Breast epithelium (tissue), 4 donors: ENCODE results near the gene CTU1. TPM values are rescaled to one million over a fixed set of nuclear protein-coding genes. Genes with fewer than 3 reads are reported as not detected.

ENCODE experiments used
- DNase-seq, 2 donors: peaks; one replicate each; pipeline ENCODE4 v3.0.0-alpha.2; 2019; ENCODE audit warnings: low spot score in 2 of 2
- H3K27ac ChIP-seq, 2 donors: fragments of 200-600 bp; sonication (generic) in 1 of 2; one replicate each; pipeline ENCODE4 v1.5.1; 2016 to 2019; ENCODE audit warnings: mild to moderate bottlenecking in 1 of 2
- H3K27me3 ChIP-seq, 2 donors: fragments of 200-600 bp; sonication (generic) in 1 of 2; one replicate each; pipeline versions ENCODE4 v1.5.1 to v1.6.0; 2017 to 2019; ENCODE audit warnings: control low read depth in 1 of 2, mild to moderate bottlenecking in 1 of 2
- H3K36me3 ChIP-seq: fragments of 200-600 bp; one replicate; pipeline ENCODE4 v1.5.1; 2019
- H3K4me1 ChIP-seq, 2 donors: fragments of 200-600 bp; sonication (generic); one replicate each; pipeline ENCODE4 v1.5.1; 2016 to 2019; ENCODE audit warnings: control low read depth in 1 of 2
- H3K4me3 ChIP-seq, 3 donors: fragments of 200-600 bp; sonication (generic); 1 replicate in 2 of 3; 2 replicates in 1 of 3; pipeline ENCODE4 v1.5.1; 2016 to 2019; ENCODE audit warnings: mild to moderate bottlenecking in 3 of 3, moderate library complexity in 2 of 3
- H3K9me3 ChIP-seq, 2 donors: fragments of 200-600 bp; sonication (generic) in 1 of 2; one replicate each; pipeline ENCODE4 v1.5.1; 2016 to 2019; ENCODE audit warnings: control low read depth in 1 of 2
- POLR2A ChIP-seq: fragments of 450-650 bp; IDR thresholded peaks from one replicate; pipeline ENCODE4 v1.6.1; 2016; ENCODE audit warnings: antibody characterized with exemption, mild to moderate bottlenecking, moderate library complexity
- POLR2AphosphoS5 ChIP-seq, 3 donors: sonication (generic); formaldehyde crosslinking; IDR thresholded peaks; one replicate each; pipeline ENCODE4 v1.6.1; 2017; ENCODE audit warnings: antibody characterized with exemption in 3 of 3
- intact Hi-C: fragments of 100-400 bp; cut with DNase I; formaldehyde crosslinking; loops from one replicate; pipeline ENCODE4 v1.15.1; 2023; ENCODE audit warnings: low total_unique reads
- total RNA-seq, 3 donors: library from RNA; depleted of rRNA; stranded (reverse); fragments of >200 nt; gene quantifications; one replicate each; pipeline ENCODE4 v1.1.0, GENCODE V29; 2016
- TF ChIP-seq, protein P1 (sequence below), 3 donors: fragments of 450-650 bp; IDR thresholded peaks; one replicate each; pipeline ENCODE4 v1.5.1; 2016 to 2017; ENCODE audit warnings: antibody characterized with exemption in 3 of 3, mild to moderate bottlenecking in 3 of 3, moderate library complexity in 3 of 3

Gene CTU1
- total RNA-seq, 3 donors from 2014 or later = 5.6 to 10.1 (median 9.2) TPM

DNA sequence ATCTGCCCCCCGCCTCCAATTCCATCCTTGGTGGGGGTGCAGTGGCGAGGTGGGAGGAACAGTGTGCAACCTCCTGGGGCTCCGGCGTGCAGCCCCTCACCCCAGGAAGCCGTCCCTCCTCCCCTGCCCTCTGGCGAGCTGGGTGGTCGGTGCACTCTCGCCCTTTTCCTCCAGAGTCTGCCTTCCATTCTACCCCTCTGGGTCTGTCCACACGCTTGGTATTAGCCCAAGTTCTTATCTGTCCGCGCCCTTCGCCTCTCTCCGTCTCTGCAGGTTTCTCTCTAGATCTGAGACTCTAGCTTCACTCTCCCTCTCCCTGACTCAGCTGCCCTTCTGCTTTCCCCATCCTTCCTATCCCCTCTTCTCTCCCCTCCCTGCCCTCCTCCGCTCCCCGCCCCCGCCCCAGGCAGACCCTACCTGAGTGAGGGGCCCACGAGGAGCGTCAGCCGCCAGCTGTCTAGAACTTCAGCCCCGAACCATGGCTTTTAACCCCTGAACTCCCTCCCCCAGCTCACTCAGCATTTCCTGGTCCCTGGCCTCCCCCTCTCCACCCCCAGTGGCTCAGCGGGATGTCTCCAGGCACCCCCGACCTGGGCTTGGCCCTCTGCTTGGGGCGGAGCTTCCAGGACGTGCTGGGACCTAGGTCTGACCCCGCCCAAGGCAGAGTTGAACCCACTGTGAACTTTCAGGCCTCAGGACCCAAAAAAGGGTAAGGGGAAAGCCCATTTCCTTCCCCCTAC, 42.8 kb downstream of the CTU1 start:
- Histone ChIP-seq H3K9me3 (no peaks in the 10 kb centered on the region), H3K36me3 (no peaks in the 10 kb centered on the region), H3K27ac (peak overlapping the region in 1 of 2 donors; percentile 8), H3K27me3 (no peaks in the 10 kb centered on the region), H3K4me1 (no peaks in the 10 kb centered on the region), H3K4me3 (peak overlapping the region in 2 of 3 donors; percentile 53 to 58)
- DNase-seq = no peak
- no peak for TF ChIP-seq POLR2A
- TF ChIP-seq POLR2AphosphoS5 (IDR thresholded peaks at IDR 0.05) = no peak
- TF ChIP-seq, protein P1, sequence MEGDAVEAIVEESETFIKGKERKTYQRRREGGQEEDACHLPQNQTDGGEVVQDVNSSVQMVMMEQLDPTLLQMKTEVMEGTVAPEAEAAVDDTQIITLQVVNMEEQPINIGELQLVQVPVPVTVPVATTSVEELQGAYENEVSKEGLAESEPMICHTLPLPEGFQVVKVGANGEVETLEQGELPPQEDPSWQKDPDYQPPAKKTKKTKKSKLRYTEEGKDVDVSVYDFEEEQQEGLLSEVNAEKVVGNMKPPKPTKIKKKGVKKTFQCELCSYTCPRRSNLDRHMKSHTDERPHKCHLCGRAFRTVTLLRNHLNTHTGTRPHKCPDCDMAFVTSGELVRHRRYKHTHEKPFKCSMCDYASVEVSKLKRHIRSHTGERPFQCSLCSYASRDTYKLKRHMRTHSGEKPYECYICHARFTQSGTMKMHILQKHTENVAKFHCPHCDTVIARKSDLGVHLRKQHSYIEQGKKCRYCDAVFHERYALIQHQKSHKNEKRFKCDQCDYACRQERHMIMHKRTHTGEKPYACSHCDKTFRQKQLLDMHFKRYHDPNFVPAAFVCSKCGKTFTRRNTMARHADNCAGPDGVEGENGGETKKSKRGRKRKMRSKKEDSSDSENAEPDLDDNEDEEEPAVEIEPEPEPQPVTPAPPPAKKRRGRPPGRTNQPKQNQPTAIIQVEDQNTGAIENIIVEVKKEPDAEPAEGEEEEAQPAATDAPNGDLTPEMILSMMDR (IDR thresholded peaks at IDR 0.05) = no peak
- intact Hi-C loops = no loop called here

DNA sequence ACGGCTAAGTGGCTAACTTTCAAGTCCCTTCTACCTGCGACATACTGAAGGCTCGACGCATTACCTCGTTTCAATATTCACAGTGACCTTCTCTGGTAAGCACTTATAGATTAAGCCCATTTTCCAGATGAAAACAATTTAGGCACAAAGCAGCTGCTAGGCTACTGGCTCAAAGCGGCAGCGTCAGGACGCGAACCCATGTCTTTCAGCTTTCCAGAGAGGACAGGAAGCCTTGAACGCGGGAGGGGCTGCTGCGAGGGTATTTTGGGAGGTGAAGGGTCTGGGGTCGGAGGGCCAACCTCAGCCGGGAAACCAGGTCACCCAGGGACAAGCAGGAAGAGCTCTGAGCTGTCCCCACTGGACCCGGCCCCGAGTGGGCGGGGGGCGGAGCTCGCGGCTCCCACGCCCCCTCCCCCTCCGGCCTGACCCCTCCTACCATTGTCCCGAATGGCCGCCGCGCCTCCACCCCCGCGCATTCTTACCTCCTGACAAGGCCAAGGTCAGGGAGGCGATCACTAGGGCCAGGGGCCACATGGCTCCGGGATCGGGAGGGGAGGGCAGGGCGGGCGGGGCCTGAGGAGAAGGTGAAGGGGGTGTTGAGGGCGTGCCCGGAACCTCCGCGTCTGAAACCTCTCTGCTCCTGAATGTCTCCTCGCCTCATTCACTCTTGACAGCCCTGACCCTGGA, 43.5 kb downstream of the CTU1 start, which contains the start of gene KLK13:
KLK13 (minus strand) TSS at position 559 of the 687 bp plus-strand sequence; CDS start at position 534, 25 bp downstream.
- H3K9me3 ChIP-seq = no peaks in the 10 kb centered on the region
- H3K36me3 ChIP-seq = no peaks in the 10 kb centered on the region
- intact Hi-C loops = no loop called here
- no peaks in the 10 kb centered on the region for H3K4me1 ChIP-seq
- no peaks in the 10 kb centered on the region for H3K27me3 ChIP-seq
- H3K27ac ChIP-seq = peak within 1 kb of the TSS in 1 of 2 donors; percentile 30
- DNase-seq = peak in 1 of 2 donors; percentile 41
- TF ChIP-seq, protein P1 (IDR thresholded peaks at IDR 0.05) = no peak
- TF ChIP-seq POLR2AphosphoS5 (IDR thresholded peaks at IDR 0.05) (no peak), POLR2A (no peak)
- H3K4me3 ChIP-seq = peak within 1 kb of the TSS in 2 of 3 donors; percentile 53 to 58

DNA sequence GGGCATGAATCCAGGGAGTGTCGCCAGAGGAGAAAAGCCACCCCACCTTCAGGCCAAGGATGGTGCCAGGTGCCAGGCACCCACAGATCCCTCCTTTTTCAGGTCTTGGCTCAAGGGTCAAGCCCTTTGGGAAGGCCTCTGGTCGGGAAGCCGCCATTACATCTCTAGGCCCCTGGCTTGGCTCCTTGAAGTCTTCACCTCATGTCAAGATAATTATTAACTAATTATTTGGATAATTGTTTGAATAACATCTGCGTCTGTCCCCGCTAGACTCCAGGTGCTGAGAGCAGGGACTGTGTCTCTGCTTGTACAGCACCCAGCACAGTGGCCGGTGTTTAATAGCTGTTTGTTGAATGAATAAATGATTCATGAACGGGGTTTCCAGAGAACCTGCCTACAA, 44.5 kb downstream of the CTU1 start:
- no peaks in the 10 kb centered on the region for H3K36me3 ChIP-seq
- DNase-seq = no peak
- H3K4me3 ChIP-seq = no peak overlapping the region
- H3K27me3 ChIP-seq = no peaks in the 10 kb centered on the region
- H3K4me1 ChIP-seq = no peaks in the 10 kb centered on the region
- TF ChIP-seq, protein P1 (IDR thresholded peaks at IDR 0.05) = no peak
- no peak for TF ChIP-seq POLR2A
- H3K27ac ChIP-seq = no peak overlapping the region
- intact Hi-C loops = no loop called here
- no peaks in the 10 kb centered on the region for H3K9me3 ChIP-seq

DNA sequence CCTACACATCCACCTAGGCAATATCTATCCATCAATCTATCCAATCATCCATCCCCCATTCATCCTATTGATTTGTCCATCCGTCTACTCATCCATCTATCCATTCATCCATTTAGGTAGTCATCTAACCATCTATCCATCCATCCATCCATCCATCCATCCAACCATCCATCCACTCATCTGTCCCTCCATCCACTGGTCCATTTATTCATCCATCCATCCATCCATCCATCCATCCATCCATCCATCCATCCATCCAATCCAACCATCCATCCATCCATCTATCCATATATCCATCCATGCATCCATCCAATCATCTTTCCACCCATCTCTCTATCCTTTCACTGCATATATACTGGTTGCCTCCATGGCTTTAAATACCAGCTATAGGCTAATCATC, 47.2 kb downstream of the CTU1 start:
- no peaks in the 10 kb centered on the region for H3K36me3 ChIP-seq
- TF ChIP-seq POLR2A (no peak), POLR2AphosphoS5 (IDR thresholded peaks at IDR 0.05) (no peak)
- TF ChIP-seq, protein P1 (IDR thresholded peaks at IDR 0.05) = no peak
- H3K4me1 ChIP-seq = no peaks in the 10 kb centered on the region
- no peaks in the 10 kb centered on the region for H3K27me3 ChIP-seq
- intact Hi-C loops = no loop called here
- no peak for DNase-seq
- no peak overlapping the region for H3K4me3 ChIP-seq
- H3K9me3 ChIP-seq = no peaks in the 10 kb centered on the region
- H3K27ac ChIP-seq = no peak overlapping the region

DNA sequence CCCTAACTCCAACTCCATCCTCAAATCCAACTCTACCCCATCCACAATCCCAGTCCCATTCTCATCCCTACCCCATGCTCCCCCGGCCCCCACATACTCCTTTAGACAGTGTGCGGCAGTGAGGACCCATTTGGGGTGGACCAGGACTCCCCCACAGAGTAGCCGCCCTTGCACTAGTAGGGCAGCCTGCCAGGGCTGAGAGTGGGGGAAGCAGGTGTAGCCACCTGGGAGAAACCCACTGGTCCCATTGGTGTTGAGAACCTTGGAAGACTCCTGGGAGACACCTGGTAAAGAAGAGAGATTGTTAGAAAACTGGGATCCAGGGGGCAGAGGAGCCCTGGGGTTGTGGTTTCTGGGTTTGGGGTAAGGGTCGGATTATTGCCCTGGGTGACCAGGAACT, 47.9 kb downstream of the CTU1 start:
- Histone ChIP-seq H3K27ac (no peak overlapping the region), H3K27me3 (no peaks in the 10 kb centered on the region), H3K4me1 (no peaks in the 10 kb centered on the region), H3K36me3 (no peaks in the 10 kb centered on the region), H3K9me3 (no peaks in the 10 kb centered on the region), H3K4me3 (no peak overlapping the region)
- intact Hi-C loops = no loop called here
- no peak for TF ChIP-seq POLR2A
- TF ChIP-seq, protein P1 (IDR thresholded peaks at IDR 0.05) = no peak
- no peak for TF ChIP-seq POLR2AphosphoS5 (IDR thresholded peaks at IDR 0.05)
- DNase-seq = no peak
